B cell (primary cell): ENCODE data around the gene TGFBR3. TPM values are rescaled to one million over a fixed set of nuclear protein-coding genes. Genes with fewer than 3 reads are reported as not detected.

Experiments
- ATAC-seq: fragments of 200-7000 bp; cut with Tn5 transposase; one replicate; pipeline ENCODE4 v1.10.0; 2021; ENCODE audit warnings: low read depth, mild to moderate bottlenecking, moderate number of reproducible peaks, moderate library complexity
- CTCF ChIA-PET: fragments of 350-600 bp; sonication (Branson Sonifier 250); formaldehyde crosslinking; loops from one replicate; lab custom pipeline; 2021; ENCODE audit warnings: antibody characterized with exemption, inconsistent platforms; lab: Charles Lee
- POLR2A ChIA-PET: fragments of 350-600 bp; sonication (Branson Sonifier 250); formaldehyde crosslinking; loops from one replicate; lab custom pipeline; 2021; ENCODE audit warnings: antibody characterized with exemption; lab: Charles Lee
- DNase-seq: peaks from one replicate; pipeline ENCODE4 v3.0.0; 2013
- H2AFZ ChIP-seq: 2 replicates; pipeline ENCODE4 v1.6.1; 2012; ENCODE audit warnings: mild to moderate bottlenecking, low read depth, low read length; ENCODE audit not compliant: insufficient read depth, poor library complexity, severe bottlenecking
- H3K27ac ChIP-seq, 2 donors: 1 replicate in 1 of 2; 2 replicates in 1 of 2; pipeline ENCODE4 v1.5.1; 2012 to 2013; ENCODE audit warnings: low read length in 2 of 2, mild to moderate bottlenecking in 2 of 2, moderate library complexity in 1 of 2
- H3K27me3 ChIP-seq, 4 experiments: fragments of 200-600 bp in 1 of 4; sonication (generic) in 1 of 4; replicated peaks in 1 of 4; 1 replicate in 2 of 4; 2 replicates in 2 of 4; pipeline versions ENCODE4 v1.6.1 to v1.7.0; 2013 to 2016; ENCODE audit warnings: low read length in 3 of 4, mild to moderate bottlenecking in 2 of 4, mixed read lengths in 1 of 4, moderate library complexity in 1 of 4; ENCODE audit not compliant: insufficient read depth in 4 of 4, control insufficient read depth in 3 of 4; ENCODE audit errors: control extremely low read depth in 1 of 4
- H3K36me3 ChIP-seq, 2 experiments: replicated peaks in 1 of 2; 1 replicate in 1 of 2; 2 replicates in 1 of 2; pipeline versions ENCODE4 v1.6.1 to v1.7.1; 2013; ENCODE audit warnings: low read length in 1 of 2; ENCODE audit not compliant: insufficient read depth in 2 of 2, control insufficient read depth in 1 of 2; ENCODE audit errors: control extremely low read depth in 1 of 2, extremely low read depth in 1 of 2
- H3K4me1 ChIP-seq, 2 donors: fragments of 200-600 bp in 1 of 2; sonication (generic) in 1 of 2; 1 replicate in 1 of 2; 2 replicates in 1 of 2; pipeline versions ENCODE4 v1.5.1 to v1.6.1; 2013 to 2017; ENCODE audit warnings: low read length in 2 of 2; ENCODE audit not compliant: control insufficient read depth in 2 of 2, insufficient read depth in 2 of 2
- H3K4me2 ChIP-seq: replicated peaks from 2 replicates; pipeline ENCODE3; 2012; ENCODE audit warnings: mild to moderate bottlenecking, low read depth, low read length; ENCODE audit not compliant: poor library complexity, severe bottlenecking
- H3K4me3 ChIP-seq, 5 experiments: fragments of 200-600 bp in 1 of 5; sonication (generic) in 1 of 5; 1 replicate in 3 of 5; 2 replicates in 2 of 5; pipeline versions ENCODE4 v1.5.1 to v1.7.0; 2011 to 2016; ENCODE audit warnings: low read length in 4 of 5, mild to moderate bottlenecking in 4 of 5, low read depth in 2 of 5, control low read depth in 1 of 5, moderate library complexity in 1 of 5; ENCODE audit not compliant: insufficient read depth in 1 of 5; ENCODE audit errors: control extremely low read depth in 1 of 5, extremely low read depth in 1 of 5
- H3K79me2 ChIP-seq: fragments of 200-600 bp; sonication (generic); one replicate; pipeline ENCODE4 v1.6.0; 2016; ENCODE audit warnings: low read length; ENCODE audit not compliant: control insufficient read depth, insufficient read depth
- H3K9ac ChIP-seq: fragments of 200-600 bp; sonication (generic); 2 replicates; pipeline ENCODE4 v1.6.1; 2017; ENCODE audit warnings: mild to moderate bottlenecking, low read length, moderate library complexity
- H3K9me3 ChIP-seq, 3 donors: one replicate each; pipeline versions ENCODE4 v1.6.1 to v1.7.1; 2013; ENCODE audit warnings: low read length in 2 of 3; ENCODE audit not compliant: control insufficient read depth in 2 of 3, insufficient read depth in 1 of 3; ENCODE audit errors: control extremely low read depth in 1 of 3
- H4K20me1 ChIP-seq: 2 replicates; pipeline ENCODE4 v1.6.0; 2012; ENCODE audit warnings: mild to moderate bottlenecking, low read length; ENCODE audit not compliant: insufficient read depth, control insufficient read depth, poor library complexity, severe bottlenecking
- H3K27ac Mint-ChIP-seq: one replicate; pipeline ENCODE4 v1.8.0; 2021; ENCODE audit warnings: mixed read lengths
- H3K27me3 Mint-ChIP-seq: one replicate; pipeline ENCODE4 v1.8.0; 2021; ENCODE audit warnings: mixed read lengths
- H3K4me1 Mint-ChIP-seq: one replicate; pipeline ENCODE4 v1.8.0; 2021; ENCODE audit warnings: mixed read lengths
- H3K4me3 Mint-ChIP-seq: one replicate; pipeline ENCODE4 v1.8.0; 2021; ENCODE audit warnings: mixed read lengths
- H3K9me3 Mint-ChIP-seq: one replicate; pipeline ENCODE4 v1.8.0; 2022; ENCODE audit warnings: mixed read lengths; ENCODE audit not compliant: insufficient read depth
- CTCF ChIP-seq: fragments of 200-600 bp; IDR thresholded peaks from one replicate; pipeline ENCODE4 v1.8.0; 2022; ENCODE audit warnings: antibody characterized with exemption, mild to moderate bottlenecking
- EZH2 ChIP-seq: IDR thresholded peaks from 2 replicates; pipeline ENCODE4 v1.6.1; 2012; ENCODE audit warnings: borderline replicate concordance, low read depth, mild to moderate bottlenecking, moderate library complexity, low read length; ENCODE audit not compliant: insufficient read depth, poor library complexity, severe bottlenecking
- WGBS: methylation state at CpG from one replicate; pipeline ENCODE4 v1.1.5; 2013; ENCODE audit warnings: missing lambda C conversion rate; ENCODE audit not compliant: insufficient coverage; 5-methylcytosine and 5-hydroxymethylcytosine counted together
- intact Hi-C: fragments of 100-400 bp; cut with micrococcal nuclease; formaldehyde crosslinking; loops from one replicate; pipeline ENCODE4 v1.10.0; 2022
- polyA plus RNA-seq: library from polyadenylated mRNA; depleted of rRNA; stranded (reverse); fragments of >200 nt; gene quantifications from 2 replicates; pipeline ENCODE4 v1.2.3, GENCODE V29; 2012
- total RNA-seq, 2 donors: library from RNA; stranded (reverse); fragments of 120-200 nt in 1 of 2; gene quantifications; 1 replicate in 1 of 2; 2 replicates in 1 of 2; pipeline versions ENCODE4 v1.2.3 to v1.2.4, GENCODE V29; 2013 to 2022

Gene TGFBR3
- total and polyA plus RNA-seq, 2 donors (not counting 1 experiment from before 2014, with no cell fraction given), result 0.10 to 0.12 TPM

- Mint-ChIP-seq H3K4me1 (peaks cover 2% of the 10 kb centered on the region), H3K27ac (no peak overlapping the region), H3K27me3 (no peaks in the 10 kb centered on the region), H3K4me3 (no peak overlapping the region), H3K9me3 (no peaks in the 10 kb centered on the region)
- ChIA-PET POLR2A (no interaction called here), CTCF (no interaction called here)
- DNase-seq (no peak), ATAC-seq (no peak)
- Histone ChIP-seq H3K9me3 (no peaks in the 10 kb centered on the region), H3K9ac (no peak overlapping the region), H3K36me3 (no peaks in the 10 kb centered on the region), H2AFZ (no peak overlapping the region), H3K4me3 (no peak overlapping the region), H3K27me3 (no peaks in the 10 kb centered on the region), H3K4me2 (no peak overlapping the region), H3K27ac (no peak overlapping the region), H3K4me1 (no peaks in the 10 kb centered on the region), H4K20me1 (no peaks in the 10 kb centered on the region), H3K79me2 (no peaks in the 10 kb centered on the region)
- WGBS, result no CpG with 5 or more reads among the region's 2 CpGs
- intact Hi-C loops, result no loop called here
- TF ChIP-seq EZH2 (no peak), CTCF (no peak)
Measured at GRCh38 chr1:91693557-91693956, 192.4 kb downstream of the TGFBR3 start.

- no peak overlapping the region for H3K27ac ChIP-seq
- no peak overlapping the region for H2AFZ ChIP-seq
- no peaks in the 10 kb centered on the region for H3K36me3 ChIP-seq
- no peak overlapping the region for H3K9ac ChIP-seq
- no peak overlapping the region for H3K4me2 ChIP-seq
- intact Hi-C loops, result no loop called here
- no peaks in the 10 kb centered on the region for H3K27me3 Mint-ChIP-seq
- no peak overlapping the region for H3K4me3 Mint-ChIP-seq
- no peaks in the 10 kb centered on the region for H4K20me1 ChIP-seq
- H3K79me2 ChIP-seq, result no peaks in the 10 kb centered on the region
- no peak overlapping the region for H3K27ac Mint-ChIP-seq
- WGBS, result 83% methylated on average over 2 of the region's 4 CpGs
- no peaks in the 10 kb centered on the region for H3K9me3 ChIP-seq
- ChIA-PET POLR2A (no interaction called here), CTCF (no interaction called here)
- H3K4me1 ChIP-seq, result no peaks in the 10 kb centered on the region
- no peak for ATAC-seq
- H3K9me3 Mint-ChIP-seq, result no peaks in the 10 kb centered on the region
- H3K27me3 ChIP-seq, result no peaks in the 10 kb centered on the region
- TF ChIP-seq CTCF (no peak), EZH2 (no peak)
- H3K4me1 Mint-ChIP-seq, result no peaks in the 10 kb centered on the region
- H3K4me3 ChIP-seq, result no peak overlapping the region
- no peak for DNase-seq
Measured at GRCh38 chr1:91691525-91691924, 194.4 kb downstream of the TGFBR3 start.
